ENCODE data around the gene TMEM184A.

The TMEM184A gene

DNA sequence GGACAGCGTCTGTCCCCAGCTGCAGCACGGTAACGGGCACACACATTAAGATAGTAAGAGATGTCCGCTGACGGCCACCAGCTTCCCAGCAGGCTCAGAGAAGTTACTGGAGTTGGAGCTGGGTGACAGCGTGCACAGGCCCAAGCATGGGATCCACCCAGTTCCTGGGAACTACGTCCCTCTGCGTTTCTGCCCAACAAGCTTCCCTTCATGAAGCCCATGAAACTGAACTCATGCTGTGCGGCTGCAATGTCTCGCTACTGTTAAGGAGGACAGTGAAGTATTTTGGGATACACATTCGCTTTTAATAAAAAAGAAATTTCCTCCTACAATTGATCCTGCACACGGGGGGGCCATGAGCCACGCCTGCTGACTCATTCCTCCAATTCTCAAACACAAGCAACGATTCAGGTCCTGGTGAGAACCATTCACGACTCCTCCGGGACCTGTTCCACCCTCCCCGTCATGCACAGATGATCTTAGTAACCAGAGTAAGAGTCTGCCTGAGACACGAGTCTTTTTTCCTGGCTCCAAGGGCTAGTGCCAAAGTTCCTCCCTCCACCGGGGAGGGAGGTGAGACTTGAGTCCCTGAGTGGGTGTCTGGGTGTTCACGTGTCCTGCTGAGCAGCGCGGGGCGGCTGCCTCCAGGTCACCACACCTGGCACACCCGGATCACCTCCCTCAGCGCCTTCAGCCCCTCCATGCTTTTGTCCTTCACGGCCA, 11.2 kb upstream of the TMEM184A start:
- no peak for DNase-seq

GRCh38 chr7:1566687-1567048, 10.7 kb upstream of the TMEM184A start:
- no peak for DNase-seq

DNA sequence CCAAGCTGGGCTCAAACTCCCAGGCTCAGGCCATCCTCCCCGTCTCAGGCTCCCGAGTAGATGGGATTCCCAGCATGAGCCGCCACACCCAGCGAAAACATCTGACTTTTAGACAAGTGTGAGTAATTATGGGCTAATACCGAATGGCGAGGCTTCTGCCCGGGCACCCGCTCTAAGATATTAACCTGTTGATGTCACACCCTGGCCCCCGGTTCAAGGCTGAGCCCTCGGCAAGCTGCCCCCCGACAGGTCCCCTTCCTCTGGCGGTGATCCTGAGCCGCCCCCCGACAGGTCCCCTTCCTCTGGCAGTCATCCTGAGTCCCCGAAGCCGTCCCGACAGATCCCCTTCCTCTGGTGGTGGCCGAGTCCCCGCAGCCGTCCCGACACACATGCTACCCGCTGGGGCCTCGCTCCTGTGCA, 8.6 kb upstream of the TMEM184A start:
- peak; percentile 49 to 52 (median 51) for DNase-seq

DNA sequence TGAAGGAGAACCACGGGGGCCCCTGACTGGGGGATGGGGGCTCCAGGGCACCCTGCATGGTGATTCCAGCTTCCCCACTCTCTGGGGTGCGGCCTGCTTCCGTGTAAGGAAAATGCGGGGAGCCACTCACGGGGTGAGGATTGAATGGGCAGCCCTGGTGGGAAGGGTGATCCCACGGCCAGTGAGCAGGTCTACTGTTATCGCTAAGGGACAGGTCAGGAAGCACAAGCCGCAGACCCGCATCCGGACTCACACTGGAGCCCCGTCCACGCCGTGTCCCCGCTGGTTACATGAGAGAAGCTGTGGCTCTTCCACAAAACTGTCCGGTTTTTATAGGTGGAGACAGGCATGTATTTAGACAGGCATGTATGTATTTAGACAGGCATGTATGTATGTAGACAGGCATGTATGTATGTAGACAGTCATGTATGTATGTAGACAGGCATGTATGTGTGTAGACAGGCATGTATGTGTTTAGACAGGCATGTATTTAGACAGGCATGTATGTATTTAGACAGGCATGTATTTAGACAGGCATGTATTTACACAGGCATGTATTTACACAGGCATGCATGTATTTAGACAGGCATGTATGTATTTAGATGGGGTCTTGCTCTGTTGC, 8.1 kb upstream of the TMEM184A start:
- peak in 1 of 3 donors; percentile 20 for DNase-seq

- no peak for DNase-seq
These were observed 6.6 kb upstream of the TMEM184A start for GRCh38 chr7:1562597-1563051.

DNA sequence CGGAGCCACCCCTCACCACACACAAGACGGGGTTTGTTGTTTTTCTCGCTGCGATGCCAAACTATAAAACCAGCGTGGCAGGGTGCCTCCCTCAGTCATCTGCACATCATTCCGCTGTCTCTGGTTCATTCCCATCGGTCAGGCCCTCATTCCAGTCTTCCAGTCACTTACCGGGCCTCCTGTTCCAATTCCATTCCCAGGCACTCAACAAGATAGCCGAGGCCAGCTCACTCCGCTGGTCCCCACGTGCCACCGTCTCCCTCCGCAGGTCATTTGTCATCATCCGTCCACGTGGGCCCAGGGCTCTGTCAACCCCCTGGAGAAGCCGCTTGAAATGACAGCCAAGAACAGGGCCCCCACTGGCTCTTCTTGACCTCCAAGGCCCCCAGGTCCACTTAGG, 6.1 kb upstream of the TMEM184A start:
- no peak for DNase-seq

- no peak for DNase-seq
These were observed 5.3 kb upstream of the TMEM184A start for GRCh38 chr7:1561036-1561940.

GRCh38 chr7:1560620-1561031, 4.6 kb upstream of the TMEM184A start:
- DNase-seq: no peak

- DNase-seq: no peak
These were observed 3.9 kb upstream of the TMEM184A start for GRCh38 chr7:1559626-1560590.

- no peak for DNase-seq
These were observed 3.0 kb upstream of the TMEM184A start for GRCh38 chr7:1558841-1559625.

DNA sequence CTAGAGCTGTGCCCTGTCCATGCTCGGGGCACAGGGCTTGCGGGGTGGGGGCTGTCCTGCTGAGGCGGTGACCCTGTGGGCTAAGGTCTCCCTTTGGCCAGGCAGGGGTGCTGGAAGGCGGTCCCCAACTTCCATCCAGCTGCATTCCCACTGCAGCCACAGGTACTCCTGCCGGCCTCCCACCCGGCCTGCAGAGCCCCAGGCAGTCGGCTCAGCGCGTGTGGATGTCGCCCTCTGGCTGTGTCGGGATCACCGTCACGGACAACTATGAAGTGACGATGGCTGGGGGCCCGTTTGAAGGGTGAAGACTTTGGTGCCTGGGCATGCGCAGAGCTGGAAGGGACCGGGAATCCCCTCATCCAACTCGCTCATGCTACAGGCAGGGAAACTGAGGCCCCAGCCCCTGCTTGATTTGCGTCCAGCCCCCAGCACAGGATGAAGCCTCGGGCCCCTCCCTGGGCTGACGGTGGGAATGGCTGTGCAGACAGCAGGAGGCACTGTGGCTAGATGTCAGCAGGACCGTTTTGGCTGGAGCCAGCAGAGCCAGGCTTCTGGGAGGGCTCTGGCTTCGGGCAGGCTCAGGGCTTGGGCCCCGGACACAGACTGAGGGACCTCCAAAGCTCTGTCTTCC, 2.3 kb upstream of the TMEM184A start:
- no peak for DNase-seq

DNA sequence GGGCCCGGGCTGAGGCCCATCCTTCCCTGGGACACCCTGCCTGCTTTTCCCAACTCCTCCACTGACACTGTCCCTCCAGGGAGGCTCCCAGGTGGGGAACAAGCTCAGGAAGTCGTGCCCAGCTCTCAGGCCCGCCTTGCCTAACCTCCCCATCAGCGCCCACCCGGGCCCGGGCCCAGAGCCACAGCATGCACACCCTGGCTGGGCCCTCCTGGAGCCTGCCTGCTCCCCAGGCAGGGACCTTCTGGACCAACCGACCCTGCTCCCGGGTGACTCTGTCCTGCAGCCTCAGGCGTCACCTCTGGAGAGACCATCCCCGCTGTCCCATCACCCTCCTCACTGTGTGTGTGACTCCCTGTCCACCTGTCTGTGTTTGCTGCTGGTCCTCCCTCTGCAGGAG, 1.8 kb upstream of the TMEM184A start:
- no peak for DNase-seq

DNA sequence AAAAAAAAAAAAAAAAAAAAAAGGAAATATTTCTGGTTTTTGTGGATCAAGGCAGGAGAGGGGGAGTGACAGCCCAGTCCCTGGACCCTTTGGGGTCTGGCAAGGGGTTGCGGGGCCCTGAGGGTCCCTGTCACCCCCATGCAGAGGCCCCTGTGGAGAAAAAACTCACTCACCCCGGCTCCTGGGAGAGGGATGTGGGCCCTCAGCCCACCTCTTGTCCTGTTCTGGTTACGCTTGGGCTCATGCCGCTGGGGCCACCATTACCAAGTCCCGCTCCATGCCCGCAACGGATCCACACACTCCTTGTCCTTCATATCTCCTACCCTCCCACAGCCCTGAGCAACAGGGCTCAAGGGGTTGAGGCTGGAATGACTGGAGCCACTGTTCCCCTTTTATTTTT, 1.0 kb upstream of the TMEM184A start:
- no peak for DNase-seq

- DNase-seq: no peak
These were observed 776 bp downstream of the TMEM184A start for GRCh38 chr7:1555046-1555812.

- DNase-seq: no peak
These were observed 1.5 kb downstream of the TMEM184A start for GRCh38 chr7:1554333-1555045.

DNA sequence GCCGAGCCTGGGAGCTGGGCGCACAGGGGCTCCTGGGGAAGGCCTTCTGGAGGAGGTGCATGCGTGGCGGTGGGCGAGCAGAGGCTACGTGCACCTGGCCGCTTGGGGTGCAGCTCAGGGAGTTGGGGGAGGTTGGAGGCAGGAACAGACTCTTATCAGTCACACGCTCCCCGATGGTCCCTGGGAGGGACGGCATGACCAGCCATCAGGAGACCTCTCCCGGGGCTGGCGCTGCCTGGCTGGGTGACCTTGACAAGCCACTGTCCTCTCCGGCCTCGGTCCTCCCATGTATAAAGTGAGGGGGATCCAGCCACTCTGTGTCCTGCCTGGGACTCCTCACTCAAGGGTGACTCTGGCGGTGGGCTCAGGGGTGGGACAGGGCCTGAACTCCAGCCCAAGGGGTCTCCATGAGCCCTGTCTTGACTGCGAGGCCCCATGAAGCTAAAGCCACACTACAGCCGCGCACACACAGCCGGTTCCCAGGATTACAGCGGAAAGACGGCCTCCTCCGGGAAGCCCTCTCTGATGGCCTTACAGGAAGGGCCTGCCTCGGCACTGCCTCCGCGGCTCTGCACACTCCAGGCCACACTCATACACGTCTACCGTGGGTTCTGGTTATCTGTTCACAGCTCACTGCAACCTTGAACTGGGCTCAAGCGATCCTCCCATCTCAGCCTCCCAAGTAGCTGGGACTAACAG, 2.3 kb downstream of the TMEM184A start:
- DNase-seq: no peak

DNA sequence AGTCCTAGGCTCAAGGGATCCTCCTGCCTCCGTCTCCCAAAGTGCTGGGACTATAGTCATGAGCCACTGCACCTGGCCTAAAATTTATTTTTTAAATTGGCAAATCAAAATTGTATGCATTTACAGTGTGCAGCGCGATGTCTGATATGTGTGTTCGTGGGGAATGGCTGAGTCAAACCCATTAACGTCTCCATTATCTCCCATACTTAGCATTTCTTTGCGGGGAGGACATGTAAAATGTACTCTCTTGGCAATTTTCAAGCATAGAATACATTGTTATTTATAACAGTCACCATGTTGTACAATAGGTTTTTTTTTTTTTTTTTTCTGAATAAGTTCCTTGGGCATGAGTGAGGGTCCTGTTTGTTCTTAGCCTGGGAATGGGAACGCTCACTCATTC, 3.8 kb downstream of the TMEM184A start:
- no peak for DNase-seq

DNA sequence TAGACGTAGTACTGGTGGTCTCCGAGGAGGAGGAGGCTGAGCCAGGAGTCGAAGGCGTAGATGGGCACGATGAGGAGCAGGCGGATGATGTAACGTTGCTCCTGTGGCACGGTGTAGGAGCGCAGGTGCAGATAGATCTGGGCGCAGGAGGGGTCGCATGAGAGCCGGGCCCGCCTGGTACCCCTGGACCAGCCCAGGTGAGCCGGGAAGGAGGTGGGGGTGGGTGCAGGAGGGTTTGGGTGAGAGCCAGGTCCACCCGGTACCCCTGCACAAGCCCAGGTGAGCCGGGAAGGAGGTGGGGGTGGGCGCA, 5.2 kb downstream of the TMEM184A start:
- no peak for DNase-seq
